T-helper 2 cell treated with Interferon-gamma antibody and Interleukin-4, amounts not matched to agents 5 μg/mL and 100 μg/mL, for 36 hours (primary cell): ENCODE data around the gene ITIH3.

Source experiments
- DNase-seq: peaks from one replicate; pipeline ENCODE4 v3.0.0; 2021; ENCODE audit warnings: low spot score
- H3K27ac Mint-ChIP-seq: one replicate; pipeline ENCODE4 v1.8.0; 2021; ENCODE audit warnings: mild to moderate bottlenecking, mixed read lengths
- H3K27me3 Mint-ChIP-seq: one replicate; pipeline ENCODE4 v1.8.0; 2021; ENCODE audit warnings: low read depth, mixed read lengths
- H3K36me3 Mint-ChIP-seq: one replicate; pipeline ENCODE4 v1.8.0; 2021; ENCODE audit warnings: low read depth, mixed read lengths
- H3K4me1 Mint-ChIP-seq: one replicate; pipeline ENCODE4 v1.8.0; 2021; ENCODE audit warnings: low read depth, mixed read lengths
- H3K4me3 Mint-ChIP-seq: one replicate; pipeline ENCODE4 v1.8.0; 2022; ENCODE audit warnings: mild to moderate bottlenecking, moderate library complexity, mixed read lengths
- H3K9me3 Mint-ChIP-seq: one replicate; pipeline ENCODE4 v1.8.0; 2021; ENCODE audit warnings: mixed read lengths

The ITIH3 gene

GRCh38 chr3:52817221-52817620 lies 22.6 kb downstream of the ITIH3 start:
- no peak overlapping the region for H3K27ac Mint-ChIP-seq
- H3K4me3 Mint-ChIP-seq: no peak overlapping the region
- DNase-seq: no peak
- H3K36me3 Mint-ChIP-seq: no peaks in the 10 kb centered on the region
- no peaks in the 10 kb centered on the region for H3K27me3 Mint-ChIP-seq
- no peaks in the 10 kb centered on the region for H3K9me3 Mint-ChIP-seq
- H3K4me1 Mint-ChIP-seq: no peaks in the 10 kb centered on the region

DNA sequence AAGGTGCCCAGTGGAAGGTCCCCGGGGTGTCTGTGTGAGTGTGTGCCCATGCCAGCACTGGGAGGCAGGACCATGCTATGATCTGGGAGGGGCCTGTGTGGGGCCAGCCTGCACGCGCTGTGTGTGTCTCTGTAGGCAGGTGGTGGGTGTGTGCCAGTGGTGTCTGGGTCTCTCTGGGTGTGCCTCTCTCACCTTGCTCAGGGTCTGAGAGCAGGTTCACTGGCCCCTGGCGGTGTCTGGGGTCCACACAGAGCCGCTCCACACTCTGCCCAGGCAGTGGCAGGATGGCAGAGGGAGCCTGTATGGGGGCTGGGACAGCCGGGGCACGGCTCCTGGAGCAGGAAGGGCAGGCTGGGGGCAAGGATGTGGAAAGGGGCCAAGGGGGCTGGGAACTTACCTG lies 23.3 kb downstream of the ITIH3 start:
- H3K4me1 Mint-ChIP-seq: no peaks in the 10 kb centered on the region
- no peaks in the 10 kb centered on the region for H3K36me3 Mint-ChIP-seq
- H3K4me3 Mint-ChIP-seq: no peak overlapping the region
- H3K9me3 Mint-ChIP-seq: no peaks in the 10 kb centered on the region
- H3K27ac Mint-ChIP-seq: no peak overlapping the region
- DNase-seq: no peak
- H3K27me3 Mint-ChIP-seq: no peaks in the 10 kb centered on the region

GRCh38 chr3:52819936-52820335 lies 25.3 kb downstream of the ITIH3 start:
- no peak overlapping the region for H3K27ac Mint-ChIP-seq
- no peak overlapping the region for H3K4me3 Mint-ChIP-seq
- H3K4me1 Mint-ChIP-seq: no peaks in the 10 kb centered on the region
- no peak for DNase-seq
- no peaks in the 10 kb centered on the region for H3K27me3 Mint-ChIP-seq
- H3K9me3 Mint-ChIP-seq: no peaks in the 10 kb centered on the region
- no peaks in the 10 kb centered on the region for H3K36me3 Mint-ChIP-seq

DNA sequence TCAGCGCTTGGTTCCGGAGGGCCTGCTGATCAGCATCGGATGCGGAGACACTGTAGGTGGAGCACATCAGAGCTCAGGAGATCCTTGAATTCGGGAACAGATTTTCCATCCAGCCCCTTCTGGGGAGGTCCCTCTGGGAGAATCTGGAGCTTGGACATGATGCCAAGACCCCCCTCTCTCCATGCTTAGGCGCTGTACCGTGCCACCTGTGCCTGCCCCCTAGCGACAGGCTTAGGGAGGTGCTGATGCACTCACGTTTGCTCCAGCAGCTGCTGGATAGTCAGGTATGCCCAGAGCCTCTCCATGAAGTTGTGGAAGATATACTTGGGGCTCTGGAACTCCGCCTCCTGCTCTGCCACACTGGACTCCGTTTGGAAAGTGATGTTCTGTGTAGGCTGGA lies 26.1 kb downstream of the ITIH3 start:
- Mint-ChIP-seq H3K27me3 (no peaks in the 10 kb centered on the region), H3K9me3 (no peaks in the 10 kb centered on the region), H3K4me3 (no peak overlapping the region), H3K4me1 (no peaks in the 10 kb centered on the region), H3K36me3 (no peaks in the 10 kb centered on the region), H3K27ac (no peak overlapping the region)
- peak; percentile 7 for DNase-seq

- Mint-ChIP-seq H3K4me1 (no peaks in the 10 kb centered on the region), H3K27me3 (no peaks in the 10 kb centered on the region)
These were observed 27.8 kb downstream of the ITIH3 start for GRCh38 chr3:52822363-52822762.

GRCh38 chr3:52824037-52824436 lies 29.4 kb downstream of the ITIH3 start:
- no peaks in the 10 kb centered on the region for H3K27me3 Mint-ChIP-seq
- H3K27ac Mint-ChIP-seq: no peak overlapping the region
- no peak overlapping the region for H3K4me3 Mint-ChIP-seq
- no peak for DNase-seq
- no peaks in the 10 kb centered on the region for H3K36me3 Mint-ChIP-seq
- H3K4me1 Mint-ChIP-seq: no peaks in the 10 kb centered on the region
- H3K9me3 Mint-ChIP-seq: no peaks in the 10 kb centered on the region

More at GRCh38 chr3:52822363-52822762, 27.8 kb downstream of the ITIH3 start:
- DNase-seq: no peak
- Mint-ChIP-seq H3K4me3 (no peak overlapping the region), H3K9me3 (no peaks in the 10 kb centered on the region), H3K27ac (no peak overlapping the region), H3K36me3 (no peaks in the 10 kb centered on the region)

GRCh38 chr3:52827441-52827840 lies 32.8 kb downstream of the ITIH3 start:
- H3K27ac Mint-ChIP-seq: no peak overlapping the region
- H3K4me3 Mint-ChIP-seq: no peak overlapping the region
- no peaks in the 10 kb centered on the region for H3K36me3 Mint-ChIP-seq
- no peaks in the 10 kb centered on the region for H3K27me3 Mint-ChIP-seq
- no peaks in the 10 kb centered on the region for H3K9me3 Mint-ChIP-seq
- no peak for DNase-seq
- H3K4me1 Mint-ChIP-seq: no peaks in the 10 kb centered on the region

DNA sequence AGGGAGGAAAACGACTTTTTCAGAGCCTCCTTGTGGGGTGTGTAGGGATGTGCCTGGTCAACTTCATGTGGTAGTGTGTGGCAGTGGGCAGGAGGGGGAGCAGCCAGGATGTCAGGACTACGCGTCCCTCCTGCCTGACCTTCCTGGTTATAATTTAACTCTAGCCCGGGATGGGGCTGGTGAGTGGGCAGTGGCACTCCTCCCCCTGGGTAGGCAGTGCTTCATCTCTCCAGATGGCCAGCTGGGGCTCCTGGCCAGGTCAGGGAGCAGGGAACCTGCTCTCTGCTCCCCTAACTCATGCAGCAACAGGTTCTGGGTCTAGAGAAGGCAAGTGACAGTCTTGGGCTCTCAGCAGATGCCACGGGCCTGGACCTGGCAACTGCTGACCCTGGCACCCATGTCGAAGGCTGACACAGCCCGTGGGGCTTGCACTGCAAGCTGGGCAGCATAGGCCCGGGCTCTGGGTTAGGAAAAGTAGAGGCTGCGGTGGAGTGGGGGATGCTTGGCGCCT lies 33.3 kb downstream of the ITIH3 start:
- DNase-seq: no peak
- no peaks in the 10 kb centered on the region for H3K4me1 Mint-ChIP-seq
- H3K4me3 Mint-ChIP-seq: no peak overlapping the region
- no peaks in the 10 kb centered on the region for H3K9me3 Mint-ChIP-seq
- no peaks in the 10 kb centered on the region for H3K36me3 Mint-ChIP-seq
- H3K27ac Mint-ChIP-seq: no peak overlapping the region
- no peaks in the 10 kb centered on the region for H3K27me3 Mint-ChIP-seq

GRCh38 chr3:52829482-52829881 lies 34.9 kb downstream of the ITIH3 start:
- H3K4me1 Mint-ChIP-seq: no peaks in the 10 kb centered on the region
- no peaks in the 10 kb centered on the region for H3K36me3 Mint-ChIP-seq
- no peak overlapping the region for H3K4me3 Mint-ChIP-seq
- H3K27me3 Mint-ChIP-seq: no peaks in the 10 kb centered on the region
- no peak for DNase-seq
- no peak overlapping the region for H3K27ac Mint-ChIP-seq
- H3K9me3 Mint-ChIP-seq: no peaks in the 10 kb centered on the region

GRCh38 chr3:52829906-52830463 lies 35.4 kb downstream of the ITIH3 start:
- Mint-ChIP-seq H3K27me3 (no peaks in the 10 kb centered on the region), H3K4me3 (no peak overlapping the region), H3K4me1 (no peaks in the 10 kb centered on the region), H3K36me3 (no peaks in the 10 kb centered on the region), H3K9me3 (no peaks in the 10 kb centered on the region), H3K27ac (no peak overlapping the region)
- DNase-seq: no peak

DNA sequence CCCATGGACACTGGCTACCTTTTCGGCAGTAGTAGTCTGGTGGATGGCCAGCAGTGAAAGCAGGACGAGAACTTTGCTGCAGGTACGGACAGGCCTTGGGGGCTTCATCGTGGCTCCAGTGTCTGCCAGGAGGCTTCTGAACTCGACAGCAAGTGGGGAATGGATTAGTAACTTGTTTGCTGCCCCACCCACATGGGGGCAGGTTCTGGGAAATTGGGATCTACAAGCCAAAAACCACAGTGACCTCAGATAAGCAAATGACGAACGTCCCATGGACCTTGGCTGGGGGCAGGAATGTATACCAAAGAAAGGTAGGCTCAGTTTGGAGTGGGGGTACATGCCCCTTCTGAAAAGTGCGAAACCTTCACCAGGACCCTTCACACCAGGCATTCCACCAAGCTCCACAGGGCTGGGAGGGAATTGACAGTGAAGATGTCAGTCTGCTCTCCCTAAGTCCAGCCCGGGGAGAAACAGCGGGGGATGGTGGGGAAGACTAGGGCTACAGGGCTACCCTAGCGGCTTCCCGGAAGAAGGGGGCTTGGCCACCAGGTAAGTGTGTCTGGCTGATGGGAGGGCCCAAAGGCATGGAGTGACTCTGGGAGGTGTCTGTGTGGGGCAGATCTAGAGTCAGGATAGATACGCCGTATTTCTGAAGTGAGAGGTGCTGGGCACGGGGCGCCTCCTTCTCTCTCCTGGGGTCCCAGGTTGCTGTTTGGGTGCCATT lies 36.1 kb downstream of the ITIH3 start, which contains the start of gene ITIH4:
Gene ITIH4, minus strand, starts transcription at position 138 of the 724 bp plus-strand sequence. Its CDS starts 30 bp downstream, at position 108.
- H3K4me1 Mint-ChIP-seq: no peaks in the 10 kb centered on the region
- no peak within 1 kb of the TSS for H3K27ac Mint-ChIP-seq

GRCh38 chr3:52831500-52832301 lies 37.1 kb downstream of the ITIH3 start:
- Mint-ChIP-seq H3K27ac (no peak overlapping the region), H3K4me3 (no peak overlapping the region)

More for the DNA sequence above, 36.1 kb downstream of the ITIH3 start, which contains the start of gene ITIH4:
- Mint-ChIP-seq H3K36me3 (no peaks in the 10 kb centered on the region), H3K9me3 (no peaks in the 10 kb centered on the region), H3K27me3 (no peaks in the 10 kb centered on the region), H3K4me3 (no peak within 1 kb of the TSS)
- no peak for DNase-seq

DNA sequence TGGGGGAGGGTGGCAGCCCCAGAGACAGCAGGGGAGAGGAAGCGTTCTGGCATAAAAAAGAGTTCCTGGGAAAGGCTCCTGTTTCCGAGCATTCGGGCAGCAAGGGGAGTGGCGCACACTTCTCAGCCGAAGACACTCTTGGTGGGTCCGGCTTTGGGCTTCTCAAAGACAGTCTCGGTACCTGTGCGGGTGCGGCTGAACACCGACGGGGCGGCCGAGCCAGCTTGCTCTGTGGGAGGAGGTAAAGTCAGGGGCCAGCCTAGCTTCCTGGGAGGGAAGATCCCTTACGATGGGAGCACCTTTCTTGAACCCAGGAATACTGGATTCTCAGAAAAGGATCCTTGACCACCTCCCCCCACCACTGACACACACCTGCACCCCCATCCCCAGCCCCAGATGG lies 38.6 kb downstream of the ITIH3 start:
- no peak overlapping the region for H3K27ac Mint-ChIP-seq
- no peak overlapping the region for H3K4me3 Mint-ChIP-seq
- no peaks in the 10 kb centered on the region for H3K36me3 Mint-ChIP-seq
- H3K4me1 Mint-ChIP-seq: peaks cover 8% of the 10 kb centered on the region
- no peaks in the 10 kb centered on the region for H3K9me3 Mint-ChIP-seq
- H3K27me3 Mint-ChIP-seq: no peaks in the 10 kb centered on the region
- no peak for DNase-seq

More at GRCh38 chr3:52831500-52832301, 37.1 kb downstream of the ITIH3 start:
- no peak for DNase-seq
- H3K36me3 Mint-ChIP-seq: no peaks in the 10 kb centered on the region
- no peaks in the 10 kb centered on the region for H3K9me3 Mint-ChIP-seq
- H3K27me3 Mint-ChIP-seq: no peaks in the 10 kb centered on the region
- H3K4me1 Mint-ChIP-seq: no peaks in the 10 kb centered on the region
